Measurements from ENCODE around the gene TMEM87B. TPM values are rescaled to one million over a fixed set of nuclear protein-coding genes. Genes with fewer than 3 reads are reported as not detected.

Gene TMEM87B
- total and polyA plus RNA-seq, 10 of the 15 experiments (the other 5 are each of a cell fraction or from before 2014, with no cell fraction given): 5.7 to 20.6 (median 12.3) TPM

DNA sequence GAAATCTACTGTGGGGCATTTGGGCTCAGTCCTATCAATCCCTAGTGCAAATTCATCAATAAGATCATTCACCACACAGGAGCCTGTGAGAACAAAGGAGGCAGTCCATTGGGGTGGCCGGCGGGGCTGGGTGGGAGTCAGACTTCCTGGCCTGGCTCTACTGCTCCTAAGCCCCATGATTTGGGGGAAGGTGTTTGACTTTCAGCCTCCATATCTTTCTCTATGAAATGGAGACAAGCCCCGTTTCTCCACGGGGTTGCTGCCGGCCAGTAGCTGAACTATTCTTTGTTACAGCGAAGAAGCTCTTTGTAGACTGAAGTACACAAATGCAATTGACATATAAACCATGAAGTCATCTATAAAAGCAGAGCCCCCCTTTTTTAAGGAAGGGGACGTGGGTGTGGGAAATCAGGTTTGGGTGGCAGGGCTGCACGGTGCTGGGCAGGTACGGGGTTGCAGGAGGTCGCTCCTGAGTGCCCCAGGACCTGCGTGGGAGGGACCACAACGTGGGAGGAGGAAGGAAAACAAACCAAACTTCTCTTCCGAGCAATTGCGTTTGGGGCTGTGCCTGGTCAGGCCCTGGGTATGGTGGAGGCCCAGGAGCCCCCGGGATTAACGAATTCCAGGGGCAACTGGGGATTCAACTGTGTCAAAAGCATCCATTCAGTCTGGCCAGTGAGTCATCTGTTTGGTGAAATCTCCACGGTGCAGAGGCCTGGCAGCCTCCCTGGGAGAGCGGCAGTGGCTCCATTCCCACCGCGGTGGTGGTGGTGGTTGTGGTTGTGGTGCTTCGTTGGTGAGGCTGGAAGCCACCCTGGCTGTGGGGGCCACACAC is 101.3 kb downstream of the TMEM87B start:
- FAIRE-seq: no peak
- 22% methylated on average over 21 of the region's 21 CpGs for WGBS (ENCODE audit: insufficient coverage, insufficient replicate concordance, low lambda C conversion rate, missing lambda C conversion rate)
- Histone ChIP-seq H3K79me2 (ENCODE audit: control insufficient read depth, insufficient read depth, low read length) (no peaks in the 10 kb centered on the region), H3K4me3 (no peak overlapping the region), H3K27ac (ENCODE audit: control insufficient read depth, insufficient read depth) (no peak overlapping the region), H3K4me2 (ENCODE audit: control insufficient read depth, insufficient read depth) (no peak overlapping the region), H3K36me3 (ENCODE audit: control insufficient read depth in 2 of 2, insufficient read depth in 2 of 2, low read length in 1 of 2) (no peaks in the 10 kb centered on the region), H3K4me1 (ENCODE audit: control insufficient read depth, insufficient read depth, low read length) (no peaks in the 10 kb centered on the region), H2AFZ (ENCODE audit: control insufficient read depth, low read depth, low read length) (no peak overlapping the region), H3K9me3 (replicated peaks; ENCODE audit: control insufficient read depth, insufficient read depth, low read length) (no peaks in the 10 kb centered on the region), H4K20me1 (ENCODE audit: control insufficient read depth, insufficient read depth) (no peaks in the 10 kb centered on the region), H3K9ac (ENCODE audit: control insufficient read depth, insufficient read depth, low read length) (no peak overlapping the region), H3K27me3 (replicated peaks in 1 of 2; ENCODE audit: control insufficient read depth in 2 of 2, insufficient read depth in 2 of 2, low read length in 1 of 2) (no peaks in the 10 kb centered on the region)
- ChIA-PET CTCF (no interaction called here), POLR2A (no interaction called here), SMC1A (ENCODE audit: uncharacterized antibody, unreplicated experiment) (no interaction called here), RAD21 (ENCODE audit: unreplicated experiment) (no interaction called here)
- no peak for TF ChIP-seq HDAC6 (IDR thresholded peaks at IDR 0.05; ENCODE audit: unreplicated experiment)
- TF ChIP-seq EGR1 (IDR thresholded peaks at IDR 0.05; ENCODE audit: borderline replicate concordance in 1 of 2, low read depth in 2 of 2, low read length in 2 of 2): peak in 1 of 2 experiments; percentile 25; a peak in 1 of 3 replicates
- BruUV-seq (replicated peaks): no TSS peak
- in situ Hi-C loops (cut with MboI): no loop called here
- no peak for ATAC-seq
- intact Hi-C loops (cut with micrococcal nuclease; ENCODE audit: unreplicated experiment): no loop called here
- no peak for DNase-seq (ENCODE audit: low read depth, low spot score)

DNA sequence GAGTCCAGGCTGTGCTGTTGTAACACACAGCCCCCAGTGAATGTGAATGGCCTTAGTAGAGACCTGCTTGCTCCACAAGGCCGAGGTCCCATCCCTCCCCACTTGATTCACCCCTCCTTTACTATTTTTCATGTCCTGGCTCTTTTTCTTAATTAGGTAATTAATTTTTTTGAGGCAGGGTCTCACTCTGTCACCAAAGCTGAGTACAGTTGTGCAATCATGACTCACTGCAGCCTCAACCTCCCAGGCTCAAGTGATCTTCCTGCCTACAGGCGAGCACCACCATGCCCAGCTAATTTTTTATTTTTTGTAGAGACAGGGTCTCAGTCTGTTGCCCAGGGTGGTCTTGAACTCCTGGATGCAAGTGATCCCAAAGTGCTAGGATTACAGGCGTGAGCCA is 102.4 kb downstream of the TMEM87B start:
- RAD21 ChIA-PET (ENCODE audit: unreplicated experiment): no interaction called here
- H3K4me2 ChIP-seq (ENCODE audit: control insufficient read depth, insufficient read depth): no peak overlapping the region
- DNase-seq (ENCODE audit: low read depth, low spot score) (no peak), FAIRE-seq (no peak), ATAC-seq (no peak)
- no peaks in the 10 kb centered on the region for H3K36me3 ChIP-seq (ENCODE audit: control insufficient read depth in 2 of 2, insufficient read depth in 2 of 2, low read length in 1 of 2)
- POLR2A ChIA-PET: no interaction called here
- no peaks in the 10 kb centered on the region for H4K20me1 ChIP-seq (ENCODE audit: control insufficient read depth, insufficient read depth)
- CTCF ChIA-PET: no interaction called here
- H3K27ac ChIP-seq (ENCODE audit: control insufficient read depth, insufficient read depth): no peak overlapping the region
- no TSS peak for BruUV-seq (replicated peaks)
- no peaks in the 10 kb centered on the region for H3K27me3 ChIP-seq (replicated peaks in 1 of 2; ENCODE audit: control insufficient read depth in 2 of 2, insufficient read depth in 2 of 2, low read length in 1 of 2)
- WGBS (ENCODE audit: insufficient coverage, insufficient replicate concordance, low lambda C conversion rate, missing lambda C conversion rate): 68% methylated on average over 2 of the region's 3 CpGs
- H2AFZ ChIP-seq (ENCODE audit: control insufficient read depth, low read depth, low read length): no peak overlapping the region
- no peak overlapping the region for H3K9ac ChIP-seq (ENCODE audit: control insufficient read depth, insufficient read depth, low read length)
- SMC1A ChIA-PET (ENCODE audit: uncharacterized antibody, unreplicated experiment): no interaction called here
- H3K4me3 ChIP-seq: no peak overlapping the region
- no peaks in the 10 kb centered on the region for H3K9me3 ChIP-seq (replicated peaks; ENCODE audit: control insufficient read depth, insufficient read depth, low read length)
- no peaks in the 10 kb centered on the region for H3K79me2 ChIP-seq (ENCODE audit: control insufficient read depth, insufficient read depth, low read length)
- in situ Hi-C loops (cut with MboI): no loop called here
- H3K4me1 ChIP-seq (ENCODE audit: control insufficient read depth, insufficient read depth, low read length): no peaks in the 10 kb centered on the region
- intact Hi-C loops (cut with micrococcal nuclease; ENCODE audit: unreplicated experiment): no loop called here
- TF ChIP-seq, protein P1, sequence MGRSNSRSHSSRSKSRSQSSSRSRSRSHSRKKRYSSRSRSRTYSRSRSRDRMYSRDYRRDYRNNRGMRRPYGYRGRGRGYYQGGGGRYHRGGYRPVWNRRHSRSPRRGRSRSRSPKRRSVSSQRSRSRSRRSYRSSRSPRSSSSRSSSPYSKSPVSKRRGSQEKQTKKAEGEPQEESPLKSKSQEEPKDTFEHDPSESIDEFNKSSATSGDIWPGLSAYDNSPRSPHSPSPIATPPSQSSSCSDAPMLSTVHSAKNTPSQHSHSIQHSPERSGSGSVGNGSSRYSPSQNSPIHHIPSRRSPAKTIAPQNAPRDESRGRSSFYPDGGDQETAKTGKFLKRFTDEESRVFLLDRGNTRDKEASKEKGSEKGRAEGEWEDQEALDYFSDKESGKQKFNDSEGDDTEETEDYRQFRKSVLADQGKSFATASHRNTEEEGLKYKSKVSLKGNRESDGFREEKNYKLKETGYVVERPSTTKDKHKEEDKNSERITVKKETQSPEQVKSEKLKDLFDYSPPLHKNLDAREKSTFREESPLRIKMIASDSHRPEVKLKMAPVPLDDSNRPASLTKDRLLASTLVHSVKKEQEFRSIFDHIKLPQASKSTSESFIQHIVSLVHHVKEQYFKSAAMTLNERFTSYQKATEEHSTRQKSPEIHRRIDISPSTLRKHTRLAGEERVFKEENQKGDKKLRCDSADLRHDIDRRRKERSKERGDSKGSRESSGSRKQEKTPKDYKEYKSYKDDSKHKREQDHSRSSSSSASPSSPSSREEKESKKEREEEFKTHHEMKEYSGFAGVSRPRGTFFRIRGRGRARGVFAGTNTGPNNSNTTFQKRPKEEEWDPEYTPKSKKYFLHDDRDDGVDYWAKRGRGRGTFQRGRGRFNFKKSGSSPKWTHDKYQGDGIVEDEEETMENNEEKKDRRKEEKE (IDR thresholded peaks at IDR 0.05): no peak
- TF ChIP-seq LARP7 (IDR thresholded peaks at IDR 0.05) (no peak), WRNIP1 (IDR thresholded peaks at IDR 0.05; ENCODE audit: borderline replicate concordance, low read depth, low read length) (no peak), POLR2A (IDR thresholded peaks at IDR 0.05; ENCODE audit: low read depth, low read length) (no peak), ATF7 (IDR thresholded peaks at IDR 0.05; ENCODE audit: low read depth) (no peak), FOXM1 (IDR thresholded peaks at IDR 0.05; ENCODE audit: low read depth, low read length) (no peak), POLR2AphosphoS2 (IDR thresholded peaks at IDR 0.05; ENCODE audit: low read depth, low read length) (no peak), TCF7 (IDR thresholded peaks at IDR 0.05; ENCODE audit: borderline replicate concordance) (no peak), ZNF274 (IDR thresholded peaks at IDR 0.05; ENCODE audit: insufficient read depth, insufficient read length) (no peak), SUPT20H (IDR thresholded peaks at IDR 0.05; ENCODE audit: borderline replicate concordance, control insufficient read depth, low read depth, low read length) (no peak), NBN (IDR thresholded peaks at IDR 0.05) (no peak), SPI1 (IDR thresholded peaks at IDR 0.05; ENCODE audit: borderline replicate concordance, insufficient read depth, low read depth, low read length) (no peak), SREBF1 (IDR thresholded peaks at IDR 0.05; ENCODE audit: low read length) (no peak)
